ENCODE results near the gene NEDD9.

The NEDD9 gene

GRCh38 chr6:11174242-11174611 is 58.2 kb downstream of the NEDD9 start:
- DNase-seq (ENCODE audit: low read depth): no peak

- DNase-seq (ENCODE audit: low read depth): no peak
These were observed 59.8 kb downstream of the NEDD9 start for GRCh38 chr6:11172501-11173327.

GRCh38 chr6:11171952-11172351 is 60.5 kb downstream of the NEDD9 start:
- no peak for DNase-seq (ENCODE audit: low read depth)

GRCh38 chr6:11168091-11168635 is 64.3 kb downstream of the NEDD9 start:
- DNase-seq (ENCODE audit: low read depth): no peak

- no peak for DNase-seq (ENCODE audit: low read depth)
These were observed 65.5 kb downstream of the NEDD9 start for GRCh38 chr6:11166948-11167347.

GRCh38 chr6:11164717-11165646 is 67.5 kb downstream of the NEDD9 start:
- DNase-seq (ENCODE audit: low read depth): no peak

- no peak for DNase-seq (ENCODE audit: low read depth)
These were observed 68.5 kb downstream of the NEDD9 start for GRCh38 chr6:11163932-11164331.

- no peak for DNase-seq (ENCODE audit: low read depth)
These were observed 70.2 kb downstream of the NEDD9 start for GRCh38 chr6:11162262-11162661.

- DNase-seq (ENCODE audit: low read depth): no peak
These were observed 71.2 kb downstream of the NEDD9 start for GRCh38 chr6:11161031-11161956.

GRCh38 chr6:11160199-11160598 is 72.3 kb downstream of the NEDD9 start:
- DNase-seq (ENCODE audit: low read depth): no peak

- DNase-seq (ENCODE audit: low read depth): no peak
These were observed 76.9 kb downstream of the NEDD9 start for GRCh38 chr6:11155589-11155988.

GRCh38 chr6:11153447-11153846 is 79.0 kb downstream of the NEDD9 start:
- no peak for DNase-seq (ENCODE audit: low read depth)

- no peak for DNase-seq (ENCODE audit: low read depth)
These were observed 79.9 kb downstream of the NEDD9 start for GRCh38 chr6:11152581-11152980.

- no peak for DNase-seq (ENCODE audit: low read depth)
These were observed 81.0 kb downstream of the NEDD9 start for GRCh38 chr6:11151488-11151887.

- no peak for DNase-seq (ENCODE audit: low read depth)
These were observed 82.9 kb downstream of the NEDD9 start for GRCh38 chr6:11149551-11149950.

- no peak for DNase-seq (ENCODE audit: low read depth)
These were observed 86.2 kb downstream of the NEDD9 start for GRCh38 chr6:11146117-11146826.

GRCh38 chr6:11144393-11144851 is 88.0 kb downstream of the NEDD9 start:
- DNase-seq (ENCODE audit: low read depth): peak; percentile 64

GRCh38 chr6:11143394-11144371 is 88.8 kb downstream of the NEDD9 start:
- DNase-seq (ENCODE audit: low read depth): peak; percentile 58

- no peak for DNase-seq (ENCODE audit: low read depth)
These were observed 90.0 kb downstream of the NEDD9 start for GRCh38 chr6:11142296-11143027.
